ENCODE measurements around the gene ERICH6. TPM values are rescaled to one million over a fixed set of nuclear protein-coding genes. Genes with fewer than 3 reads are reported as not detected.

ERICH6 gene
- under 1 TPM; 0.34 to 0.98 (median 0.67) TPM for polyA plus RNA-seq (ENCODE audit: insufficient read length in 4 of 4)

GRCh38 chr3:150703756-150704344, at the start of gene ERICH6:
ERICH6 (minus strand) TSS chr3:150703920; CDS start chr3:150703898, 22 bp downstream.
- peak; percentile 79 to 86 (median 84) for DNase-seq (ENCODE audit: low read depth in 4 of 4, low spot score in 3 of 4)

- DNase-seq (ENCODE audit: low read depth in 4 of 4, low spot score in 3 of 4) = no peak
Observed at GRCh38 chr3:150751781-150752263, 48.1 kb upstream of the ERICH6 start.

DNA sequence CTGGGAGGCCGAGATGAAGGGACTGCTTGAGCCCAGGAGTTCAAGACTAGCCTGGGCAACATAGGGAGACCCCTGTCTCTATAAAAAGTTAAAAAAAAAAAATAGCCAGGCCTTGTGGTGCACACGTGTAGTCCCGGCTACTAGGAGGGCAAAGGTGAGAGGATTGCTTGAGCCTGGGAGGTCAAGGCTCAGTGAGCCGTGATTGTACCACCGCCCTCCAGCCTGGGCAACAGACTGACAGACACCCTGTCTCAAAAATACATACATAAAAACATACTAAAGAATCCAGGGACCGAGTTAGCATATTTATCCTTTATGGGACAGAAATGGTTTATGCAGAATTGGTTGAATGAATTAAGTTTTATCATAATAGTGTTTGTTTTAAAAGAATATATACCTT, 45.5 kb upstream of the ERICH6 start:
- no peak for DNase-seq (ENCODE audit: low read depth in 4 of 4, low spot score in 3 of 4)

DNA sequence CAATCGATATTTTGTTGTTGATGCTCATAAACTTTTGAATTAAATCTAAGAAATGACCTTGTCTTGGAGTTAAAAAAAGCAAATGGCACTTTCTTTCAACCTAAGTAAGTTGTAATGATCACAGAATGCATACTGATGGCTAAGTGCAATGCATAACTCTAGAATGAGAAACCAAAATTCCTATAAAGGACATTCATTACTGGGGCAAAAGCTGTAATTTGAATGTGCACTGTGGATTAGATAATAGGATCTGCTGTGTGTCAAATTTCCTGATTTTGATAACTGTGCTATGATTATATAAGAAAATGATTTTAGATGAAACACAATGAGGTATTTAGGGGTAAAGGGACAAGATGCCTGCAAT, 44.9 kb upstream of the ERICH6 start:
- DNase-seq (ENCODE audit: low read depth in 4 of 4, low spot score in 3 of 4) = no peak

DNA sequence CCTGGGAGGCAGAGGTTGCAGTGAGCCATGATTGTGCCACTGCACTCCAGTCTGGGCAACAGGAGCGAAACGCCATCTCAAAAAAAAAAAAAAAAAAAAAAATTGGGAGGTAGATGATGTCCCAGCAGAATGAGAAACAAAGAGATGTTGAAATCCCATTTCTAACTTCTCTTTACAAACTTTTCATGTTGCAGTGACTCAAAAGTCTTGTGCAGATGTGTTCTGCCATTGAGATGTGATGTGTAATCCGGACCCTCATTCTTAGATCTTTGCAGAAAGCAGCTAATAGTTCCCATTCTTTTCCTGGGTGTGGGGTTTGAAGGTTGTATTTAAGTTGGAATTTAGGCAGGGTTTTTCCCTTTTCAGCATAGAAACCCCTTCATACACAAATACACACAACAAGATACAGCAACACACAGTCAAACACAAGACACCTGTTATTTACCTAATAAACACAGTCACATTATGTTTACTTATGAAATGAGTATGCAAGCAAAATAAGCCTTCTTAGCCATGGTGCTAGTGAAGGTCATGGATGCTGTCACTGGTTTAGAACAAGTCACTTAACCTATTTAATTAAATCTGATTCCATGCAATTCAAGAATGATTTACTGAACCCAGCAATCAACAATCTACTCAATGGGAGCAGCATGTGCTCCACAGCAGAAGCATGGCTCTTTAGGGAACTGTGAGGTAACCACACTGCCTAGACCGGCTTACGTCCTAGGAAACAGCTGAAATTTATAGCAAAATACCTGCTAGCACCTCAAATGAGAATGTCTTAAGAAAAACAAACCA, 44.4 kb upstream of the ERICH6 start:
- DNase-seq (ENCODE audit: low read depth in 4 of 4, low spot score in 3 of 4) = no peak

GRCh38 chr3:150746791-150747590, 43.3 kb upstream of the ERICH6 start:
- DNase-seq (ENCODE audit: low read depth in 4 of 4, low spot score in 3 of 4) = no peak

DNA sequence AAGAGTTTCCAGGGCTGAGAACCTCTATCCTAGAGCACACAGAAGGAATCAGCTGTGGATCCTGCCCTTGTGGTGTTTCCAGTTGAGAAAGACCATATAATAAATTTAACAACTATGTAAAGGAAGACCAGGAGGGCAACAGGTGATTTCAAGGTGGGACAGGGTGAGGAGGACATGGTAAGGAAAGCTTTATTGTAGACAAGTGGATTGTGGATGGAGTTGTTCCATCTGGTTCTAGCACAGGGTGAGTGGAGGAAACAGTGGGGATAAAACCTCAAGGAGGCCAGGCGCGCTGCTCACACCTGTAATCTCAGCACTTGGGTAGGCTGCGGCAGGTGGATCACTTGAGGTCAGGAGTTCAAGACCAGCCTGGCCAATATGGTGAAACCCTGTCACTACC, 42.1 kb upstream of the ERICH6 start:
- no peak for DNase-seq (ENCODE audit: low read depth in 4 of 4, low spot score in 3 of 4)

- no peak for DNase-seq (ENCODE audit: low read depth in 4 of 4, low spot score in 3 of 4)
Observed at GRCh38 chr3:150744919-150745211, 41.1 kb upstream of the ERICH6 start.

- DNase-seq (ENCODE audit: low read depth in 4 of 4, low spot score in 3 of 4) = no peak
Observed at GRCh38 chr3:150744041-150744918, 40.6 kb upstream of the ERICH6 start.

DNA sequence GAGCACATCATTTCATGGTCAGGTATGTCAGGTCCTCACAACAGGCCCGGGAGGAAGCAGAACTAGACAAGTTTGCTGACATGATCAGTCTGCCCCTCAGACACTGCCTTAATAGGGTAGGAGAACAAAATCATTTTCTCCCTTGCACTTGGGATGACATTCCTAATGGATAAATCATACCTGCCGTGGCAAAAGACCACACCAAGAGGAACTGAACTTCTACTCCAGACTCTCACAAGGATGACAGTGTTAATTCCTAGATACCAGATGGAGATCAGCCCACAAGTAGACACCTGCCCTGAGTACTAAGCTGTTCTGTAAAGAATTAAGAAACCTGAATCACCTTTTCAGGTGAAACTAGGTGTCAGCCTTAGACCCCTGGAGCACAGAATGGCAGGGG, 39.8 kb upstream of the ERICH6 start:
- DNase-seq (ENCODE audit: low read depth in 4 of 4, low spot score in 3 of 4) = no peak

DNA sequence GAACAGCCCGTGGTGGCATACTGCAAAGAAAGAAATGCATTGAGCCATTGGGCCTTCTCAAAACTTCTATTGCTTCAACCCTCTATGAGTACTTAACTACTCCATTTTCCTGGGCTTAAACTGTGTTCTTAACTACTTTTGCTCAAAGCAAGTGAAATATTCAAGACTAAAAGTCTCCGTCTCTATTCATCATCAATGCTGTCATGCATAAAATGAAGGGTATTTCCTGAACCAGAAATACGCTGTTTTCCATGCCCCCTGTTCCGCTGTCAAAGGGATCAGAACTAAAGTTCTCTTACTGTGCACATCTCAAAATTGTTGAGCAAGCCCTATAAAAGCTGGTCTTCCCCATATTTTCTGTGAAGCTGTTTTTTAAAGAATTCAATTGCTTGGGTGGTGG, 39.0 kb upstream of the ERICH6 start:
- DNase-seq (ENCODE audit: low read depth in 4 of 4, low spot score in 3 of 4) = no peak

DNA sequence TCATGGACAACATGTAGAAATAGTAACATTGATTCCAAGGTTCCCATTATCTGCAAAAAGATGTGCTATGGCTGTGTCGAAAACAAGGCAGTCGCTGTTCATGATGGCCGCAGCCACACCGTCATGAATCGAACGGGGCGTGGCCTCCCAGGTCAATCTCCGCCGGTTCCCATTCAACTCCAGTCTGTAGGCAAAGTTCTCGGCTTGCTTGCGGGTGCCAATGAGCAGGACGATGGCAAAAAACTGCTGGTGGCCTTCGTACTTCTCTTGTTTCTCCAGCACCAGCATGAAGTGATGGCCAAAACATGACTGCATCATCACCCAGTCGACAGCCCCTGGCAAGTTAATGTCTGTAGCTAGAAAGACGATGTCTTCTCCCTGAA, 38.4 kb upstream of the ERICH6 start:
- no peak for DNase-seq (ENCODE audit: low read depth in 4 of 4, low spot score in 3 of 4)

GRCh38 chr3:150741497-150742140, 37.9 kb upstream of the ERICH6 start:
- DNase-seq (ENCODE audit: low read depth in 4 of 4, low spot score in 3 of 4) = no peak

GRCh38 chr3:150740733-150741496, 37.2 kb upstream of the ERICH6 start:
- no peak for DNase-seq (ENCODE audit: low read depth in 4 of 4, low spot score in 3 of 4)

- no peak for DNase-seq (ENCODE audit: low read depth in 4 of 4, low spot score in 3 of 4)
Observed at GRCh38 chr3:150739877-150740645, 36.3 kb upstream of the ERICH6 start.

DNA sequence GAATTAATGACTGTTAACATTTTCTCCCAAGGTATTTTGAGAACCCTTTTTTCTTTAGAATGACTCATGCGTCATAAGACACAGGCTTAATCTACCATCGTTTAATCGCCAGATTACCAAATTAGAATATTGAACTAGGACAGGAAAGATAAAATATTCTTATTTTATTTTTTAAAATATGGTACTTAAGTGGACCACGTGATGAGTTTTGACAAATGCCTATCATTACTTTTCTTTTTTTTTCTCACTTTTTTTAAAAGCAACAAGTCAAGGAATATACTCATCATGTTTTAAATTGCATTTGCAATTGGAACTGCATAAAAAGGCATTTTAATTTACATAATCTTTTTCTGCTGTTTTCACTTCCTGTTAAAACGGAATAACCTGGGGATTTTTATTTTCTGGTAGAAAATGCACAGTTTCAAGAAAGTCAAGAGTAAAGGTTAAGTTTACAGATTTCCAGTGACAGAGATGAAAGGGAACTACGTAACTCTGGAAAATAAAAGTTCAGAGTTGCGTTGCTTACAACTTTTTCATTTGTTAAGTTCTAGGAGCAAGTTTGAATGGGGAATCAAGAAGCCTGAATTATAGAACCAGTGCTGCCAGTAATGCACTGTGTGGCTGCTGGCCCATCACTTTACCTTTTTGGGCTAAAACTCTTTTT, 35.6 kb upstream of the ERICH6 start:
- DNase-seq (ENCODE audit: low read depth in 4 of 4, low spot score in 3 of 4) = no peak

DNA sequence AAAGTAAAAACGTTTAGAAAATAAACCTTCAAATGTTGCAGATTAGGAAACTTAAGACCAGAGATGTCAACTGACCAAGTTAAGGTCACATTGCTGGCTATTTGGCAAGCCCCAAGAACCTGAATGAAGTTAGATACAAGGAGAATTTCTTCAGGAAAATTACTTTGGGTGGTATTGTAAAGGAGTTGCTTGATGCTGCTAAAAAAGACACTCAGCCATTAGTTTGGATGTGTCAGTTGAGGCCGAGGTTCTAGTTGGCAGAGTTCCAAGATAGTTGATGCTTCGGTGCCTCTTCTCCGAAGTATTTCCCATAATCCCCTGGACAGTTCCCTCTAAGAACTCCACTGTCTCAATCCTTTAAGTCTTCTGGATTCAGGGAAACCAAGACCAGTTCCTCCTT, 35.0 kb upstream of the ERICH6 start:
- DNase-seq (ENCODE audit: low read depth in 4 of 4, low spot score in 3 of 4) = no peak

Data from right renal pelvis (tissue), 4 donors.